Osteocyte (in vitro differentiated cells): ENCODE data around the gene CHMP1A. TPM values are rescaled to one million over a fixed set of nuclear protein-coding genes. Genes with fewer than 3 reads are reported as not detected.

Source experiments
- DNase-seq: peaks from one replicate; pipeline ENCODE4 v3.0.0; 2021; ENCODE audit warnings: mixed read lengths; ENCODE audit not compliant: unreplicated experiment; ENCODE audit errors: extremely low spot score
- H3K27ac Mint-ChIP-seq: one replicate; pipeline ENCODE4 v1.8.0; 2021; ENCODE audit warnings: mild to moderate bottlenecking, mixed read lengths; ENCODE audit not compliant: unreplicated experiment
- H3K27me3 Mint-ChIP-seq: one replicate; pipeline ENCODE4 v1.8.0; 2021; ENCODE audit warnings: mixed read lengths; ENCODE audit not compliant: unreplicated experiment
- H3K36me3 Mint-ChIP-seq: one replicate; pipeline ENCODE4 v1.8.0; 2021; ENCODE audit warnings: mixed read lengths; ENCODE audit not compliant: unreplicated experiment
- H3K4me1 Mint-ChIP-seq: one replicate; pipeline ENCODE4 v1.8.0; 2021; ENCODE audit warnings: mixed read lengths; ENCODE audit not compliant: unreplicated experiment
- H3K4me3 Mint-ChIP-seq: one replicate; pipeline ENCODE4 v1.8.0; 2021; ENCODE audit warnings: mild to moderate bottlenecking, moderate library complexity, mixed read lengths; ENCODE audit not compliant: unreplicated experiment
- H3K9me3 Mint-ChIP-seq: one replicate; pipeline ENCODE4 v1.8.0; 2021; ENCODE audit warnings: mixed read lengths; ENCODE audit not compliant: unreplicated experiment
- CTCF ChIP-seq: fragments of 200-600 bp; sonication (generic); IDR thresholded peaks from 2 replicates; pipeline ENCODE4 v1.5.0; 2021; ENCODE audit warnings: antibody characterized with exemption, mild to moderate bottlenecking, moderate library complexity
- total RNA-seq: library from RNA; stranded (reverse); gene quantifications from 2 replicates; pipeline ENCODE4 v1.2.1, GENCODE V29; 2021

The CHMP1A gene
- total RNA-seq, 1 donor from 2014 or later = 92.5 TPM

- Mint-ChIP-seq H3K36me3 (no peaks in the 10 kb centered on the region), H3K27ac (no peak overlapping the region)
Observed at GRCh38 chr16:89596061-89596689, 61.3 kb downstream of the CHMP1A start.

GRCh38 chr16:89595330-89596060, 62.0 kb downstream of the CHMP1A start:
- peaks cover 9% of the 10 kb centered on the region for H3K4me1 Mint-ChIP-seq
- no peaks in the 10 kb centered on the region for H3K9me3 Mint-ChIP-seq
- H3K4me3 Mint-ChIP-seq = no peak overlapping the region
- no peaks in the 10 kb centered on the region for H3K27me3 Mint-ChIP-seq
- no peak for TF ChIP-seq CTCF
- DNase-seq = no peak
- H3K27ac Mint-ChIP-seq = no peak overlapping the region
- no peaks in the 10 kb centered on the region for H3K36me3 Mint-ChIP-seq

More at GRCh38 chr16:89596061-89596689, 61.3 kb downstream of the CHMP1A start:
- H3K27me3 Mint-ChIP-seq = no peaks in the 10 kb centered on the region
- no peak overlapping the region for H3K4me3 Mint-ChIP-seq
- no peak for DNase-seq
- peaks cover 10% of the 10 kb centered on the region for H3K4me1 Mint-ChIP-seq
- no peak for TF ChIP-seq CTCF
- no peaks in the 10 kb centered on the region for H3K9me3 Mint-ChIP-seq

Other genes starting within 250 kb of the CHMP1A start
- 188 and 209 TPM in 2 replicates for gene ANKRD11, start 167.1 kb downstream of the CHMP1A start, total RNA-seq
- gene SPG7, start 149.3 kb downstream of the CHMP1A start, total RNA-seq = 113 and 125 TPM in 2 replicates
- gene RPL13, start 97.0 kb downstream of the CHMP1A start, total RNA-seq = 1,759 and 1,785 TPM in 2 replicates
- 19.7 and 23.6 TPM in 2 replicates for gene CPNE7, start 82.0 kb downstream of the CHMP1A start, total RNA-seq
- gene DPEP1, start 44.1 kb downstream of the CHMP1A start, total RNA-seq = not detected in 2 replicates
- 15.8 and 18.3 TPM in 2 replicates for gene SPATA33, start 128 bp upstream of the CHMP1A start, total RNA-seq
- gene CDK10, start 29.0 kb upstream of the CHMP1A start, total RNA-seq = 67.2 and 91.5 TPM in 2 replicates
- 9.5 and 12.3 TPM in 2 replicates for gene SPATA2L, start 44.0 kb upstream of the CHMP1A start, total RNA-seq
- gene VPS9D1, start 63.2 kb upstream of the CHMP1A start, total RNA-seq = 22.0 TPM in 2 replicates
- gene ZNF276, start 63.8 kb upstream of the CHMP1A start, total RNA-seq = 21.3 and 23.0 TPM in 2 replicates
- gene FANCA, start 158.9 kb upstream of the CHMP1A start, total RNA-seq = 14.6 and 14.7 TPM in 2 replicates
- 4.1 and 4.6 TPM in 2 replicates for gene SPIRE2, start 170.8 kb upstream of the CHMP1A start, total RNA-seq
- gene TCF25, start 215.9 kb upstream of the CHMP1A start, total RNA-seq = 251 and 267 TPM in 2 replicates